Activated CD4-positive, alpha-beta T cell treated with anti-CD3 and anti-CD28 coated beads for 4 hours (primary cell): Measurements from ENCODE around the gene MCAM.
A peak's percentile ranks its signal among the peaks of the same experiment; 100 is the strongest.

Experiments used
- DNase-seq, 2 donors: peaks; one replicate each; pipeline ENCODE4 v3.0.0-alpha.2; 2020

MCAM gene

GRCh38 chr11:119305556-119306372 is 11.2 kb downstream of the MCAM start:
- no peak for DNase-seq

- no peak for DNase-seq
Observed at GRCh38 chr11:119303227-119303718, 13.7 kb downstream of the MCAM start.

- no peak for DNase-seq
Observed at GRCh38 chr11:119300198-119300964, 16.5 kb downstream of the MCAM start.

GRCh38 chr11:119299416-119299815 is 17.5 kb downstream of the MCAM start:
- DNase-seq: no peak

- no peak for DNase-seq
Observed at GRCh38 chr11:119298726-119299125, 18.2 kb downstream of the MCAM start.

- DNase-seq: no peak
Observed at GRCh38 chr11:119297938-119298337, 19.0 kb downstream of the MCAM start.

GRCh38 chr11:119295178-119295577 is 21.8 kb downstream of the MCAM start:
- DNase-seq: no peak

- DNase-seq: no peak
Observed at GRCh38 chr11:119293461-119293860, 23.5 kb downstream of the MCAM start.

GRCh38 chr11:119290894-119291497 is 25.9 kb downstream of the MCAM start:
- DNase-seq: no peak

GRCh38 chr11:119288219-119288618 is 28.7 kb downstream of the MCAM start:
- DNase-seq: no peak

- no peak for DNase-seq
Observed at GRCh38 chr11:119285431-119285830, 31.5 kb downstream of the MCAM start.

GRCh38 chr11:119284344-119285157 is 32.4 kb downstream of the MCAM start:
- peak; percentile 5 to 37 for DNase-seq

GRCh38 chr11:119282495-119282894 is 34.4 kb downstream of the MCAM start:
- DNase-seq: no peak

- DNase-seq: no peak
Observed at GRCh38 chr11:119277660-119278059, 39.3 kb downstream of the MCAM start.

GRCh38 chr11:119273721-119274120 is 43.2 kb downstream of the MCAM start:
- no peak for DNase-seq

GRCh38 chr11:119267645-119268044 is 49.3 kb downstream of the MCAM start:
- no peak for DNase-seq

GRCh38 chr11:119266517-119267255 is 50.2 kb downstream of the MCAM start:
- DNase-seq: no peak

GRCh38 chr11:119266063-119266462 is 50.9 kb downstream of the MCAM start:
- DNase-seq: no peak

GRCh38 chr11:119263352-119263940 is 53.5 kb downstream of the MCAM start:
- DNase-seq: no peak

- DNase-seq: no peak
Observed at GRCh38 chr11:119262668-119263351, 54.1 kb downstream of the MCAM start.

GRCh38 chr11:119258983-119259382 is 57.9 kb downstream of the MCAM start:
- no peak for DNase-seq
